Peyer's patch (tissue), 4 donors: ENCODE results near the gene MYZAP. TPM values are rescaled to one million over a fixed set of nuclear protein-coding genes. Genes with fewer than 3 reads are reported as not detected.
A peak's percentile ranks its signal among the peaks of the same experiment; 100 is the strongest.

Source experiments
- DNase-seq, 3 donors: peaks; one replicate each; pipeline ENCODE4 v3.0.0-alpha.2; 2017 to 2019
- H3K27ac ChIP-seq, 4 donors: fragments of 200-600 bp; sonication (generic); one replicate each; pipeline ENCODE4 v1.5.1; 2016 to 2019
- H3K27me3 ChIP-seq, 2 donors: fragments of 200-600 bp; sonication (generic); one replicate each; pipeline ENCODE4 v1.5.1; 2019
- H3K36me3 ChIP-seq, 3 donors: fragments of 200-600 bp; sonication (generic); one replicate each; pipeline ENCODE4 v1.5.1; 2016 to 2019
- H3K4me1 ChIP-seq, 4 donors: fragments of 200-600 bp; sonication (generic); one replicate each; pipeline ENCODE4 v1.5.1; 2016 to 2019
- H3K4me3 ChIP-seq, 4 donors: fragments of 200-600 bp; sonication (generic); 1 replicate in 3 of 4; 2 replicates in 1 of 4; pipeline ENCODE4 v1.5.1; 2016 to 2019; ENCODE audit warnings: mild to moderate bottlenecking in 1 of 4
- H3K9me3 ChIP-seq, 4 donors: fragments of 200-600 bp; sonication (generic); one replicate each; pipeline ENCODE4 v1.5.1; 2016 to 2019; ENCODE audit warnings: mild to moderate bottlenecking in 1 of 4
- POLR2A ChIP-seq, 2 donors: fragments of 450-650 bp; IDR thresholded peaks; one replicate each; pipeline ENCODE4 v1.5.1; 2017; ENCODE audit warnings: antibody characterized with exemption in 2 of 2, mild to moderate bottlenecking in 2 of 2, moderate library complexity in 2 of 2
- total RNA-seq, 4 donors: library from RNA; depleted of rRNA; stranded (reverse); fragments of >200 nt; gene quantifications; one replicate each; pipeline ENCODE4 v1.1.0, GENCODE V29; 2016
- TF ChIP-seq, protein P1 (sequence below), 6 experiments: fragments of 450-650 bp in 4 of 6; fragments of 200-600 bp in 2 of 6; sonication (generic) in 1 of 6; IDR thresholded peaks; one replicate each; pipeline ENCODE4 v1.5.1; 2017 to 2019; ENCODE audit warnings: antibody characterized with exemption in 6 of 6, mild to moderate bottlenecking in 3 of 6, moderate library complexity in 1 of 6

Gene MYZAP
- total RNA-seq, 4 donors from 2014 or later: 2.5 to 36.3 (median 17.4) TPM

DNA sequence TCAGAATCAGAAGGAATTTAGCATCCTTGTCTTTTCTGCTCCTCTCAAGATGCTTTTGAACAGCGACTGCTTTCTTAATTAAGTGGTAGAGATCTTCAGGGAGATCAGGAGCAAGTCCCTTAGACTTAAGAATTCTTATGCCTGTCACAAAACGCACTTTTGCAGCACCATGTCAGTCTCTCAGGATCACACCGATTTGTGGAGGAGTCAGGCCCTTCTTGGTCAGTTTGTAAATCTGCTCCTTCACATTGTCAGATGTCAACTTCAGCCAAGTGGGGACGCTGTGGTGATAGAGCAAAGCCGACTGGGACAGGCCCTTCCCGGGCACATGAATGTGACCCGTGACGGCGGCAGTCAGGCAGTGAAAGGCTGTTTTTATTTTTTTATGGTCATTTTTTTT is 35.7 kb upstream of the MYZAP start:
- DNase-seq: no peak
- Histone ChIP-seq H3K9me3 (no peaks in the 10 kb centered on the region), H3K36me3 (no peaks in the 10 kb centered on the region), H3K4me1 (peaks cover 0 to 13% (median 0%) of the 10 kb centered on the region in 4 donors), H3K27me3 (no peaks in the 10 kb centered on the region), H3K27ac (no peak overlapping the region), H3K4me3 (no peak overlapping the region)
- TF ChIP-seq POLR2A (IDR thresholded peaks at IDR 0.05): no peak
- TF ChIP-seq, protein P1, sequence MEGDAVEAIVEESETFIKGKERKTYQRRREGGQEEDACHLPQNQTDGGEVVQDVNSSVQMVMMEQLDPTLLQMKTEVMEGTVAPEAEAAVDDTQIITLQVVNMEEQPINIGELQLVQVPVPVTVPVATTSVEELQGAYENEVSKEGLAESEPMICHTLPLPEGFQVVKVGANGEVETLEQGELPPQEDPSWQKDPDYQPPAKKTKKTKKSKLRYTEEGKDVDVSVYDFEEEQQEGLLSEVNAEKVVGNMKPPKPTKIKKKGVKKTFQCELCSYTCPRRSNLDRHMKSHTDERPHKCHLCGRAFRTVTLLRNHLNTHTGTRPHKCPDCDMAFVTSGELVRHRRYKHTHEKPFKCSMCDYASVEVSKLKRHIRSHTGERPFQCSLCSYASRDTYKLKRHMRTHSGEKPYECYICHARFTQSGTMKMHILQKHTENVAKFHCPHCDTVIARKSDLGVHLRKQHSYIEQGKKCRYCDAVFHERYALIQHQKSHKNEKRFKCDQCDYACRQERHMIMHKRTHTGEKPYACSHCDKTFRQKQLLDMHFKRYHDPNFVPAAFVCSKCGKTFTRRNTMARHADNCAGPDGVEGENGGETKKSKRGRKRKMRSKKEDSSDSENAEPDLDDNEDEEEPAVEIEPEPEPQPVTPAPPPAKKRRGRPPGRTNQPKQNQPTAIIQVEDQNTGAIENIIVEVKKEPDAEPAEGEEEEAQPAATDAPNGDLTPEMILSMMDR (IDR thresholded peaks at IDR 0.05): no peak

DNA sequence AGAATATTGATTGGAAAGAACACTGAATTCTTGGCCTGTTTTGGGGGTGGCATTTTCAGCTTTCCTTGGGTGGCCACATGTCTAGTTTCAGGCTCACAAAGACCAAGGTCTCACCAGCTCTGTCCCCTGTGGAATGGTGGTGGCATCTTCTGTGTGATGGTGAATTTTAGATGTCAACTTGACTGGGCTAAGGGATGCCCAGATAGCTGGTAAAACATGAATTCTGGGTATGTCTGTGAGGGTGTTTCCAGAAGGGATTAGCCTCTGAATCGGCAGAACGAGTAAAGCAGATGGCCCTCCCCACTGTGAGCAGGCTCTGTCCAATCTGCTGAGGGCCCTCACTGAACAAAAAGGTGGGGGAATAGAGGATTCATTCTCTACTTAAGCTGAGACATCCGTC is 34.4 kb upstream of the MYZAP start:
- no peak overlapping the region for H3K4me3 ChIP-seq
- H3K36me3 ChIP-seq: no peaks in the 10 kb centered on the region
- DNase-seq: no peak
- no peak for TF ChIP-seq POLR2A (IDR thresholded peaks at IDR 0.05)
- TF ChIP-seq, protein P1 (IDR thresholded peaks at IDR 0.05): no peak
- H3K9me3 ChIP-seq: no peaks in the 10 kb centered on the region
- peaks cover 0 to 13% (median 2%) of the 10 kb centered on the region in 4 donors for H3K4me1 ChIP-seq
- H3K27me3 ChIP-seq: no peaks in the 10 kb centered on the region
- H3K27ac ChIP-seq: no peak overlapping the region

DNA sequence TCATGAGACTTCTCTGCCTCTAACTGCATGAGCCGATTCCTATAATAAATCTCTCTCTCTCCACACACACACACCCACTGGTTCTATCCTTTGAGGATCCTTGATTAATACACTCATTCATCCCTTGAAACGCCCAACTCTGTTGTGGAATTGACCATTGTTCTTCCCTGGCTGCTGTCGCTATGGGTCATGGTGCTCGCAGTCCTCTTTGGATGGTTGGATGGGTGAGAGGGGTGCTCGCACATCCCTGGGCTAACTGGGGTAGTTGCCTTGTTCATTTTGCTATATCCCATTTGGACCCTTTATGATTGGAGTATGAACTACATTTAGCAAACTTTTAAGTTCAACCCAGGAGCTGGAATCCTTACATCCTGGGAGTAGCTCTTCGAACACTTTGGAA is 33.9 kb upstream of the MYZAP start:
- H3K4me3 ChIP-seq: no peak overlapping the region
- TF ChIP-seq POLR2A (IDR thresholded peaks at IDR 0.05): no peak
- TF ChIP-seq, protein P1 (IDR thresholded peaks at IDR 0.05): no peak
- no peak for DNase-seq

DNA sequence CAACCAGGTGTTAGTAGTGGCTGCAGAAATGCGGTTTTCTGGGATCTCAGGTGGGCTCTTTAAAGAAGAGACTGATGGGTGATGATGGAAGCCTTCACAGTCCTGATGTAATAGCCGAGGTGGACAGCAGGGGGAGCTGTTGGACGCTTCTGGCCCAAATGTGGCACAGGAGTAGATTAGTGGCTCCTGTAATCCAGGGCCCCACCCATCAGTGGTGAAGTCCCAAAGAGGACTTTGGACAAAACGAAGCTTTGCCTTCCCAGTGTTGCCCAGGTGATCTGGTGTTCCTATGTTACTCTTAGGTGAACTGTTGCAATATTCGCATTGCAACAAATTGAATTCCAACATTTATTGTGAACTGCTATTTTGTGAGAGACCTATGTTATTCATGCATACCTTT is 31.8 kb upstream of the MYZAP start:
- Histone ChIP-seq H3K27ac (peak overlapping the region in 2 of 4 donors; percentile 23 to 35), H3K4me1 (peaks cover 0 to 13% (median 2%) of the 10 kb centered on the region in 4 donors)
- DNase-seq: peak; percentile 46 to 93 (median 88)

More for the DNA sequence above, 33.9 kb upstream of the MYZAP start:
- H3K4me1 ChIP-seq: peaks cover 0 to 13% (median 2%) of the 10 kb centered on the region in 4 donors
- H3K27me3 ChIP-seq: no peaks in the 10 kb centered on the region
- no peaks in the 10 kb centered on the region for H3K36me3 ChIP-seq
- H3K27ac ChIP-seq: no peak overlapping the region
- no peaks in the 10 kb centered on the region for H3K9me3 ChIP-seq

DNA sequence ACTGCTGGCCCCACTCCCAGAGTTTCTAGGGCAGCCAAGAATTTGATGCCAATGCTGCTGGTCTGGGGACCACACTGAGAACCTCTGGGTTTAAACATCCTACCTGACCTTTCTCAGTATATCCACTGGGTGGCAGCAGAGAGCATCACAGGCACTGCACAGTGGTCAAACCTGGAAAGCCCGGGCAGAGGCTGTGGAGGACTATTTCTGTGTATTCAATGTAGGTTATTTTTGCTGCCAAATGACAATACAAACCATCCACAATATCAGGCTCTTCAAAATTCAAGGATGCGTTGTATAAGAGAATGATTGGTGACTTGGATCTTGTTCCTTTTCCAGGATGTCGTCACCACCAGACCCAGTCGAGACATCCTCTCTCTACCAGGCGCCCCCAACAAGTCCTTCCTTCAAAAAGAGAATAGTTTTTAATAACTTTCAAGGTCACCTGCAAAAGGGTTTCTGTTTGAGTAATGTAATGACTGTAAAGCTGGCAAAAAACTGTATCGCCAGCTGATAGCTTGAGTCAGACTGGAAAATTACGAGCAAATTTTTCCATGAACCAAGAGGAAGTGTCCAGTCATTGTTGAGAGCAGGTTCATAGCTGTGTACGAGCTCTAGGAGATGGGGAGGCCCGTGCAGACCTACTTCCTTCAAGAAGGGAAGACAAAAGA is 30.5 kb upstream of the MYZAP start:
- H3K27me3 ChIP-seq: no peaks in the 10 kb centered on the region
- no peaks in the 10 kb centered on the region for H3K36me3 ChIP-seq
- DNase-seq: peak in 2 of 3 donors; percentile 58 to 87
- no peak for TF ChIP-seq POLR2A (IDR thresholded peaks at IDR 0.05)
- TF ChIP-seq, protein P1 (IDR thresholded peaks at IDR 0.05): peak; percentile 70 to 95 (median 90)
- H3K4me1 ChIP-seq: peaks cover 0 to 18% (median 2%) of the 10 kb centered on the region in 4 donors
- no peaks in the 10 kb centered on the region for H3K9me3 ChIP-seq
- H3K4me3 ChIP-seq: no peak overlapping the region
- H3K27ac ChIP-seq: no peak overlapping the region

More for the DNA sequence above, 31.8 kb upstream of the MYZAP start:
- H3K4me3 ChIP-seq: no peak overlapping the region
- H3K27me3 ChIP-seq: no peaks in the 10 kb centered on the region
- no peaks in the 10 kb centered on the region for H3K9me3 ChIP-seq
- no peaks in the 10 kb centered on the region for H3K36me3 ChIP-seq
- no peak for TF ChIP-seq POLR2A (IDR thresholded peaks at IDR 0.05)
- TF ChIP-seq, protein P1 (IDR thresholded peaks at IDR 0.05): peak; percentile 12 to 97 (median 84)
